Daoy (cell line): ENCODE measurements around the gene POLRMT. TPM values are rescaled to one million over a fixed set of nuclear protein-coding genes. Genes with fewer than 3 reads are reported as not detected.
"Not testable (repeated sequence)": the region's sequence is repeated elsewhere in the genome, so short reads cannot be mapped to it uniquely, and the experiment has no call there.

Source experiments
- DNase-seq: peaks from one replicate; pipeline ENCODE4 v3.0.0-alpha.2; 2015; ENCODE audit warnings: low read depth
- total RNA-seq: library from RNA; depleted of rRNA; stranded (reverse); fragments of >200 nt; shearing (Covaris generic); gene quantifications from 2 replicates; pipeline ENCODE4 v1.2.3, GENCODE V29; 2014

Gene POLRMT
- total RNA-seq, 1 experiment from 2014 or later: 96.8 TPM

GRCh38 chr19:628168-628567 lies 5.2 kb downstream of the POLRMT start:
- no peak for DNase-seq

GRCh38 chr19:626566-626965 lies 6.8 kb downstream of the POLRMT start:
- not testable (repeated sequence) for DNase-seq

GRCh38 chr19:625257-625656 lies 8.1 kb downstream of the POLRMT start:
- DNase-seq: no peak

GRCh38 chr19:624433-625109 lies 8.8 kb downstream of the POLRMT start:
- no peak for DNase-seq

GRCh38 chr19:623974-624373 lies 9.4 kb downstream of the POLRMT start:
- peak; percentile 90 for DNase-seq

- DNase-seq: no peak
Measured at GRCh38 chr19:623175-623916, 10.0 kb downstream of the POLRMT start.

GRCh38 chr19:622666-623065 lies 10.7 kb downstream of the POLRMT start:
- no peak for DNase-seq

- no peak for DNase-seq
Measured at GRCh38 chr19:621819-622218, 11.5 kb downstream of the POLRMT start.

- not testable (repeated sequence) for DNase-seq
Measured at GRCh38 chr19:621191-621590, 12.1 kb downstream of the POLRMT start.

- no peak for DNase-seq
Measured at GRCh38 chr19:620166-620862, 13.0 kb downstream of the POLRMT start.

GRCh38 chr19:619286-620002 lies 13.9 kb downstream of the POLRMT start:
- DNase-seq: no peak

- DNase-seq: no peak
Measured at GRCh38 chr19:618674-619285, 14.6 kb downstream of the POLRMT start.

GRCh38 chr19:618247-618619 lies 15.1 kb downstream of the POLRMT start:
- no peak for DNase-seq

GRCh38 chr19:617551-618246 lies 15.6 kb downstream of the POLRMT start:
- DNase-seq: no peak

- no peak for DNase-seq
Measured at GRCh38 chr19:616747-617526, 16.4 kb downstream of the POLRMT start.

- no peak for DNase-seq
Measured at GRCh38 chr19:616062-616700, 17.2 kb downstream of the POLRMT start.

GRCh38 chr19:615619-616018 lies 17.7 kb downstream of the POLRMT start:
- DNase-seq: no peak

- no peak for DNase-seq
Measured at GRCh38 chr19:613732-614567, 19.4 kb downstream of the POLRMT start.

- DNase-seq: no peak
Measured at GRCh38 chr19:612941-613340, 20.4 kb downstream of the POLRMT start.
